GM18907 (cell line): ENCODE data around the gene ADGB.

ENCODE experiments used
- ATAC-seq: cut with Tn5 transposase; IDR thresholded peaks from one replicate; pipeline ENCODE4 v1.9.1; 2021; ENCODE audit warnings: mild to moderate bottlenecking, moderate library complexity; ENCODE audit not compliant: unreplicated experiment

The ADGB gene

DNA sequence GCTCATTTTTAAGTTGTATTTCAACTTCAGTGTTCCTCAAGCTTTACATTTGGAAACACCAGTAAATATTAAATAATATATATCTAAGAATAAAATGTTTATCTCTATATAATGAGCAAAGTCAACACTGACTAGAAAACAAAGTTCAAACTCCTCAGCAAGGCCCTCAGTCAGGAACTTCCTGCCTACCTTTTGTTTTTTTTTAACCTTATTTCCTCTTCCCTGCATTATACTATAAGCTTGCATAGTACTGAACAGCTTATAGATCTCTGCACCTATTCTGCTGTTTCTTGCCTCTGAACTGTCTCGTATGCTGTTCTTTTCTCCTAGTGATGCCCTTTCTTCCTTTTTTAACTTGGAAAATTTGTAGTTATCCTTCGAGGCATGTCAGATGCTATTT, 29.6 kb downstream of the ADGB start:
- no peak for ATAC-seq

DNA sequence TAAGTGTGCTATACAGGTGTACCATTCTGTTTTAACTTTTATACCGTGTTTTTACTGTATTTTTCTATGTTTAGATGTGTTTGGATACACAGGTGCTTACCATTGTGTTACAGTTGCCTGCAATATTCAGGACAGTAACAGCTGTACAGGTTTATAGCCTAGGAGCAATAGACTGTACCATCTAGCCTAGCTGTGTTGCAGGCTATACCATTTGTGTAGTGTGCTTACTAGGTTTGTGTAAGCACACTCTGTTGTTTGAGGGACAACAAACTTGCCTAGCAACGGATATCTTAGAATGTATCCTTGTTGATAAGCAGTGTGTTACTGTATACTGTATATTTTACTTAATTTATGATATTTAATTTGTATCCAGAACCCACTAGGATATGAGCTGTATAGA, 35.2 kb downstream of the ADGB start:
- ATAC-seq = no peak

DNA sequence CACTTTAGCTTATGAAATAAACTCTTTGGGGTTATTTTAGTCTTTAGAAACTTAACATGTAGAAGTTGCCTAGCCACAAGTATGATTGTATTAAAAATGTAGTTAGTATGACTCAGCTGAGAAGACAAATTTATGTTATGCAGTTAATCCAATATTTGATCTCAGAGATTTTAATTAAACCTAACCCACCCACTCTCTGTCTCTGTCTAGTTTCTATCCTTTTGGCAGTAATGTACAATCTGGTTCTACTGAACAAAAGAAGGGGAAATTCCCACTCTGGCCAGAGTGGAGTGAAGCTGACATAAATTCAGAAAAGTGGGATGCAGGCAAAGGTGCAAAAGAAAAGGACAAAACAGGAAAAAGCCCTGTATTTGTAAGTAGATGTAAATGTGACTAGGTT, 36.4 kb downstream of the ADGB start:
- no peak for ATAC-seq

DNA sequence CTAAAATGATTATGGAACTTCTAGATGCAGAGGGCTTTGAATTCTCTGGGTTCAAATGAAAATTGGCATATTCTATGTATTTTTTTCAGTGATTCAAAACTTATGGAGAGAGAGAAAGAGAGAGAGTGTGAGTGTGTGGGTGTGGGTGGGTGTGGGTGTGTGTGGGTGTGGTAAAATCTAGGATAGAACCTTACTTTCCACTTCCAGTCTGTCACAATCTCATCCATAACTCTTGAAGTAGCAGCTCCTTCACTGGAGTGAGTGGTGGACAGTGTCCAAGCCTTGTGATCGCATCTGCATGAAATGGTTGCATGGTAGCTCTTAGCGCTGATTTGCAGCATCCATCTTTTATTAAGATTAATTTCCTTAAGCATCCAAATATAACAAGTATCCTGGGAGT, 37.7 kb downstream of the ADGB start:
- no peak for ATAC-seq

DNA sequence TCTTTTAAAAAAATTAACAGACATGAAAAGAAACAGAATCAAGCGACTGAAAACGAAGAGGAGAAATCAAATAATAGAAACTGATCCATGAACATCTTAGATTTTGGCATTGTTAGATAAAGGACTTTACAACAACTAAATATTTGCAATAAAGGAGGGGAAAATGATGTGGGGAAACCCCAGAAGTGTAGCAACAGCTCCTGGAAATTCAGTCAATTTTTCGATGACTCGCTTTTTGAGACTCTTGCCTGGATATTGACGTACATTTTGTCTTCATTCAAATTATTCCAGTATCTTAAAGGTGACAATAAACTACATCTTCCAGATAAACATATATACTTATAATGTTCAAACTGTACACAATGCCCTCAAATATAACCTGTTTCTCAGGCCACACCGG, 44.1 kb downstream of the ADGB start:
- ATAC-seq = no peak

DNA sequence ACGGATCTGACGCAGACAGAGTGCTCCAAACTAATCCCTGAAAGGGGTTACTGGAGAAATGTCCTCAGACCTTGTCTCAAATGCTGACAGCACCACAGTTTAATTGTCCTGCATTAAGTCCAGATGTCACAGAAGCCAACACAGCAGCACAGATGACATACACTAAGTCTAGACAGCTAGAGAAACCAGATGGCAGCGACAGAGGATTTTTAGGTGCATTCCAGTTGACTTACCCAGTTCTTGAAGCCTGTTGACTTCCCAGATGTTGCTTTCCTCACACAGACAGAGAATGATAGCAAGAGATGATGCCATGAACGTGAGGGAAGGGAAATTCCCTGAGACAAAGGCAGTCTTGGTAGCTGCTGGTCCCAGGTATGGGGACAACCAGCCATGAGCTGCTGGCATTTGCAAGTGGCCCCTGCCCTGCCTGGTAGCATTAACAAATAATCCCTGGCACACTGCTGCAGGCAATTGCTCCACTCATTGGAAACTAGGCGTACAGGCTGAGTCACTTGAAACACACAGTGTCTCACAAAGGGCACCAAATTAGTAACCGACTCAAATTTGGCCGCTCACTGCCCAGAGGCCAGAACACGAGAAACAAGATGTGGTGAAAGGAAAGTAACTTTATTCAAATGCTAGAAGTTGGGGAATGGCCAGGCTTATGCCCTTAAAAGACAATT, 52.2 kb downstream of the ADGB start:
- peak; percentile 53 for ATAC-seq

DNA sequence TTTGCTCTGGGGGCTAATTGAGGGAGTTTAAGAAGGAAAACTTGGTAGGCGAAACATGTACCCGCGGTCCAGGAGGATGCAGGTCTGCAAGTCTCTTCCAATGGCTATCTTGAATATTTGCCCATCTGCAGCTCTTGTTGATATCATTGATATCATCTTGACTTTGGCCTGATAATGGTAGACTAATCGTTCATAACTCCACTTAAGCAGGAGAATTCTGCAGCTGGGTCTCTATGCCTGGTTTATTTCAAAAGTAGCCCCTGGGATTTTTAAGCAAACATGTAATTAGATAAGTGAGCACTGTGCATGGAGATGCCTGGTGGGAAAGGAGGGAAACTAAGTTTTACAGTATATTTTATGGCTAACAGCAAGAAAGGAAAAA, 52.7 kb downstream of the ADGB start:
- no peak for ATAC-seq

DNA sequence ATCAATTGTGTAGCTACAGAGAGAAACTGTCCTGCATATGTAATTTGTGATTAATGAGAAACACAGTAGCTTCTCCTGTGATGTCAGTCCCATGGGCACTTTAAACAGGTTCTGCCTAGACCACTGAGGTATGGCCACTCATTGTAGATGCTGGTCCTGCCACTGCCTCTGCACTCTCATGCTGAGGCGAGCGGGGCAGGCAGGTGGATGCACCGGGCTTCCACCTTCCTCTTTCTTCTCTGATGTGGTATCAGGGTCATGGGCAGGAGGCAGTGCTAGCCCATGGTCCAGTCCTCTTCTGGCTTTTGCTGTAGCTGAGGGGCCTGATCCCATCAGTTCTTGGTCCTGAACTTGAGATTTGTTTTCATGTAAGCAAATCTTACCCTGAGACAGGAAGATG, 58.7 kb downstream of the ADGB start:
- ATAC-seq = no peak

DNA sequence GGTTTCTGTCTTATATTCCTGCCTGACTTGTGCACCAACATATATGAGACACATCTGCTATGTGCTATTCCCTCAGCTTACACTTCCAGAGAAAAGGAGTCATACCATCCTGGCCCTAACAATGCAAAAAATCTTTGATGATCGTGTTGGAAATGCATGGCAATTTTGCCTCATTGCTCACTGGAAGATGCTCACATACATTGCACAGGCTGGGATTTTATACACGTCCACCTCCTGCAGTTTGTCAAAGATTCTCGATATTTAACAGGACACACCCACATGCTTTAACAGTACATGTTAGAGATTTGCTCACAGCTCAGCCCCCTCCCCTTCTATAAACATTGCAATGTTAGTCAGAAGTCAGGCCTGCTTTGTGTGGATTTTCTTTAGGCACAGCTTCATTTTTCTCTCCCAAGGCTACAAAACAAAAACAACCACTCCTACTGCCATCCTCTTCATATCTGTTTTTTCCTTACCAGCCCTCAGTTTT, 66.1 kb downstream of the ADGB start:
- no peak for ATAC-seq

DNA sequence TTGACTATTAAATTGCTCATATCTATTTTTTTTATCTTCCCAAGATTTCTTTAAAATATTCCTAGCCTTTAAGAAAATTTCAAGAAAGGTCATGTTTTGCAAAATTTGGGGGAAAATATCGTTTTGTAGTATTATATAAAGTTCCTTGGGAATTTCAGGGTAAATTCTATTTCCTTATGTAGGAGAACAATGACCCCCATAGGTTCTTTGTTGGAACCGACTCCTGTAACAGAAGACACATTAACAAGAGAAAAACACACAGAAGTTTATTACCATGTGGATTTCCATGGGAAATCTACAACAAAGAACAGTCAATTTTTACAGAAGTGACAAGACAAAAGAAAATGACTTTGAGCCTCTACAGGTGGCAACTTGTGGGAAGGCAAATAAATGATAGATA, 68.1 kb downstream of the ADGB start:
- no peak for ATAC-seq

DNA sequence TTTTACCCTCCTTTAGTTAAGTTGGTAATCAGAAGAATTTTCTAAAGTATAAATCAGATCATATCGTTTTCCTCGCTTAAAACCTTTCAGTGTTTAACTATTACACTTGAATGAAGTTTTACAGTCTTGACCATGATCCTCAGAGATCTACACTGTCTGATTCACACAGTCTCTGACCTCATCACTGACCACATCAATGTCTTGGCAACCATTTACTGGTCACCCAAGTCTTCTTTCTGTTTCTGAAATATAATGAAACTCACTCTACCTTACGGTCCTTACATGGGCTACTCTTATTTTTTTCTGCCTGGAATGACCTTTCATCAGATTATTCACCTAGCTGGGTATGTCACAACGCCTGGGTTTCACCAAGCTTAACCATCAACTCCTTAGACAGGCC, 71.4 kb downstream of the ADGB start:
- no peak for ATAC-seq

DNA sequence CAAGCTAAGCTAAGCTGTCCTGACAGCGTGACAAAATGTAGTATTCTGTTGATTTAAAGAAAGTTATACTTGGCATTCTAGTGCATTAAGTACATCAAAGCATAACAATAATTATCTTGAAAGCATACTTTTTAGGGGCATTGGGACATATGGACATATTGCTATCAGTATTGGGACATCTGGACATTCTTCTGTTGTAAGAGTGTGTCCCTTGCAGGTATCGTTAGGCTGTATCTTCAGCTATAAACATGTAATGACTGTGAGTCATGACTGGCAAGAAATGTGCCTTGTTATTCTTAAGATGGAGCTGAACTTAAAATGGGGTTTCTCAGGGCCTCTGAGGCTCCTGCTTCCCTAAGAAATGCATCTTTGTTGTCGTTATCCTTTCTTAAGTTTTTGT, 74.3 kb downstream of the ADGB start:
- ATAC-seq = no peak

DNA sequence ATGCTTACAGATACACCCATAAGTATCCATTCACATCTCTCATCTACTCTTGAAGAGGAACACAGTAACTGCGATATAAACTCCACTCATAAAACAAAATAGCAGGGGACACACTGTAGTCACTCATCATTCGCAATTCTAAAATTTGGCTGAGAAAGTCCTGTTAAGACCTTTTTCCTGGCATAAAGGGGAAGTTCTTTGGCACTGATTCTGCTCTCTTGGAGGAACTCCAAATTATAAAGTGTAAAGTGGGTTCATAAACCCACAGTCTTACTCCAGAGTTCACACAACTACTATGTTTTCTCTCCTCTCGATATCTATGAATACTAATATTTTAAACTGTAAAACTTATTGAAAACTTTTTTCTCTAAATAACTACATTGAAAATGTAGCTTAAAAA, 80.6 kb downstream of the ADGB start:
- no peak for ATAC-seq

DNA sequence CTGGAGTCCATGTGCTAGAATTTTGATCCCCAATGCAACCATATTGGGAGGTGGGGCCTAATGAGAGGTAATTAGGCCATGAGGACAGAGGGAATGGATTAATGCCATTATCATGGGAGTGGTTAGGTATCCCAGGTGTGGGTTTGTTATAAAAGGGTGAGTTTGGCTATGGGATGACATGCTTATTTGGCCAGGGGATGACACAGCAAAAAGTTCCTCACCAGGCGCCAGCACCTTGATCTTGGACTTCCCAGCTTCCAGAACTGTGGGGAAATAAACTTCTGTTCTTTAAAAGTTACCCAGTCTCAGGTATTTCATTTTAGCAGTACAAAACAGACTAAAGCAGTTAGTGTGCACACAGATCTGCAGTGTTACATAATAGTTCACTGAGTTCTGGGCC, 84.1 kb downstream of the ADGB start:
- no peak for ATAC-seq

DNA sequence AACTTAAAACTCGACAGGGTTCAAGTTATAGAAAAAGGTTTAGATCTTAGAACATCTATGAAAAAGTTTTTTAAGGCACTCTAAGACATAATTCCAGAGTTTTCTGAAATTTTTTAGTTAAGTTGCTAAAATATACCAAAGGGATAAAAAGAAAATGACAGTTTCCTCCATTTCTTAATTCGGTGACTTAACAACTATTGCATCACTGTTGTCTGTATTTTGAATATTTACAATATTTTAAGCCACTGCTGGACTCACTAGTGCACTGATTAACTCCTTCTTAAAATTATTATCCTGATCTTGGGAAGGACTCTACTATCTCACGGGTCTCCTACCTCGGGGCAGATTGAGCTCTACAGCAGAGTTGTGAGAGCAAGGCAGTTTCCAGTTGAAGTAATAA, 91.0 kb downstream of the ADGB start:
- ATAC-seq = no peak

DNA sequence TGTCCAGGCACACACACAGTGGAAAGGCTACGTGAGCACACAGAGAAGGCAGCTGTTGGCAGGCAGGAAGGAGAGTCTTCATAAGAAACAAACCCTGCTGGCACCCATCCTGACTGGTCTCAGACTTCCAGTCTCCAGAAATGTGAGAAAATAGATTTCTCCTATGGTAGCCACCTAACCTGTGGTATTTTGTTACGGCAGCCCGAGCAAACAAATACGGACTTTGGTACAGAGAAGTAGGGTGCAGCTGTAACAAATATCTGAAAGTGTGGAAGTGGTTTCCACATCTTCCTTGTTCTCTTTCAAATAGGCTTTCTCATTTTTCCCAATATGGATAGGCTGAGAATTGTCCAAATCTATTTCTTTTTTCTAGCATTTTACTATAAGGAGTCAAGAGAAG, 94.6 kb downstream of the ADGB start:
- no peak for ATAC-seq

DNA sequence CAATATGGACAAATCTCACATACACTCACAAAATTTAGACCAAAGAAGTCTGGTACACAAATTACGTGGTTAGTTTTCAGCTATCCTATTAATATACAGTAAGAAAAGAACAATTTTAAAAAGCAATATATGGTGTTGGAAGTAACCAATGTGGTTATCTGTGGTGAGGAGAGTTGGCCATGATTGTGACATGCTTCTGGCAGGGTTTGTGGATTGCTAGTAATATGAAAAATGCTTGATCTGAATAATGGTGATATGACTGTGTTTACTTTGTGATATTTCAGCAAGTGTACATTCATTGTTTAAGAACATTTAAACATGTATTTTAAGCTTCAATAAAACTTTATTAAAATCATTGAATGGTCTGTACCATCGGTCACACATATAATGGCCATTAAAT, 99.1 kb downstream of the ADGB start:
- ATAC-seq = no peak

DNA sequence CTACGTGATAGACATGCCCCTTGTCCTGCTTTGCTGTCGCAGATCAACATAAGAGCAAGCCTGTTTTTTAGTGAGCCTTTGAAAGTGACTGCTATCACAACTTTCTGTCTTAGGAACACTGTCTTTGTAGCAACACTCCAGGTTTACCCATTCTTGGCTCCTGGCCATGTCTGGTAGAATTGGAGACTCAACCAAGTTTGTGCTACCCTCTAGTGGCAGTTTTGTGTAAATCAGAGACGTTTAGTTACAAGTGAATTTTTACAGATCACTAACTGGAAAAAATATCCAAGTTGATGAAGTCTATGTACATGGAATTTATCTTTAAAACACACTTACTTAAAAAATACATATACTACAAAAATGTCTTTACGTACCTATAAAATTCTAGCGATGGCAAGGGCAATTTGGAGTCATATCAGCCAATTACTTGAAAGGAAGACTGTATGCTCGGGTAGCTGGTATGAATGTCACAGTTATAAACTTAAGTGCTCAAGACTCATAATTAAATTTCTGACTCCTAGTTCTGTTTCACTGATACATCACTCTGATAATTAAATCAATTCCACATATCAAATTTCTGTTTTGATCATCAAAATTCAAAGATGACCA, 101.4 kb downstream of the ADGB start:
- peak; percentile 81 for ATAC-seq

DNA sequence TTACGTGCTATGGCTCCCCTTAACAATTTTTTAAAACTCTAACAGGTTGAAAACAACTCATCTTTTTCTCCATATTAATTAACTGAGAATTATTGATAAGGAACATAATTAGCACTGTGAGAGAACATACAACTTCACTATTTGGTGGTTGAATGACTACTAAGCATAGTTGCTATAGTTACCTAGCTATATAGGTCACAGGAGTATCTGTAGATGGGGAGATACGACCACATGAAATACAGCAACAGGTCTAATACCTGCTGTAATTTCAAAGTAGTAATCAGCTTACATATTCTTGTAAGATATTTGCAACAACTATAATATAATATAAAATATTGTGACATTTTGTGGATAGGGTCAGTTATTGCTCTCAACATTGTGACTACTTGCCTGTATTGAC, 102.9 kb downstream of the ADGB start:
- ATAC-seq = no peak

DNA sequence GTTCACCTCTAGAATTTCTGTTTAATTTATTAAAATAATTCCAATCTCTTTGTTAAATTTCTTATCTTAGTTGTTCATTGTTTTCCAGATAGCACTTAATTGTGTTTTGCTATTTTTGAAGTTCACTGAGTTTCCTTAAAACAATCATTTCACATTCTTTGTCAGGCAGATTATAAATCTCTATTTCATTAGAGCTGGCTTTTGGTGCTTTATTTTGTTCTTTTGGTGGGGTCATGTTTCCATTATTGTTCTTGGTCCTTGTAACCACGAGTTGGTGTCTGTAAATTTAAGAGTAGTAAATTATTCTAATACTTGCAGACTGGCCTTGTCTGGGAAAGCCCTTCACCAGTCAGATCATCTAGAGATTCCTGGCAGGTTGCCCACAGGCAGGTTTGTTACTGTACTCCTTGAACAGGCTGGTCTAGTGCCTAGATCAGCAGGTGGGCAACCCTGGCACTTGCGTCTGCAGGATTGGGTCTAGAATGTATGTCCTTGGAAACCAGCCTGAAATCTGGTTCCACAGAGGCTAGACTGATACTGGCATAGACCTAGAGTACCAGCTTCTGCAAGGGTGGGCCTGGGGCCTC, 110.4 kb downstream of the ADGB start:
- ATAC-seq = no peak

DNA sequence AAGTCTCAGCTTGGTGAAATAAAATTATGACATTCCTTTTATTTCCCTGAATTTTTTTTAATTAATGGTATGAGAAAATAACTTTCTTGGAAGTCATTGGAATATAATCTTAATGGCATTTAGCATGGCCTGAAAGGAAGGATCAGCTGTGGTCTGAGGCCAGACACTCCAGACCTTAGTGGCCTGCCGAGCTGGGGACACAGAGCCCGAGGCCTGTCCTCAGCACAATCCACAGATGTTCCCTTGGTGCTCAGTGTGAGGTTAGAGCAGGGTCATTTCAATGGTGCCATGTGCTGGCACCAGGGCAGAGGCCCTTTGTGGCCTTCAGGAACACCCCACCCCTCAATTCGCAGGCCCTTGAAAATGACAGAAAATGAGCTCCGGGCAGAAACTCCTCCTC, 120.6 kb downstream of the ADGB start:
- no peak for ATAC-seq

DNA sequence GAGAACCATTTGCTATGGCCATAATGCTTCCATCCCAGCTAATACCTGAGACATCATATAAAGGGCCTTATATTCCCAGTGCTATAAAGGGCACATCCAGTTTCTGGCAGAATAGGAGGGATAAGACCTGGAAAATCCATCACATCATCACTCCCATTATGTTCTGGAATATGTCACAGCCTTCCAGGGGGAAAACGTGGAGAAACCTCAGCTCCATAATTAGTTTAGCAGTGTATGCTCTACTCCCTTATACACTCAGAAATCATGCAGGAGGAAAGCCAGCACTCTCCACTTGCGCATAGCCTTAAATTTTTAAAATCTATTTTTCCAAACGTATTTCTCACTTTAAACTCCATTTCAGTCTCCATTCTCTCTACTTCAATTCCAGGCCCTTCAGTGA, 140.9 kb downstream of the ADGB start:
- no peak for ATAC-seq

DNA sequence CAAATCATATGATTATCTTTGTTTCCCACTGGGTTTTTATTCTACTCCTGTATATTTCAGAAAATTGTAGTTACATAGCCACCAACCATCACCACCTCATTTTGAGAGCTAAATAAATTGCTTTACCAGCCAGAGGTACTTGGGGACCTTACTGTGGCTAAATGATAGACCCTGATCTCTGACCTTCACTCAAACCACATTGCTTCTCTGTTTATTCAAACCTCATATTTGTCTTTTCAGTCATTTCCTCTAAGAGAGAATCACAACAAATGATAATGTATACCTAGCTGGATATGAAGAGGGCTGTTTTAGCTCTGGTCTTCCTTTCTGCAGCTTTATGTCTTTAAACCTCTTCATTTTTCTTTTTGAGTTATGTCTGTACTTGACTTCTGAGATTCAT, 142.8 kb downstream of the ADGB start:
- no peak for ATAC-seq
